ENCODE results near the gene PRKCZ.

DNA sequence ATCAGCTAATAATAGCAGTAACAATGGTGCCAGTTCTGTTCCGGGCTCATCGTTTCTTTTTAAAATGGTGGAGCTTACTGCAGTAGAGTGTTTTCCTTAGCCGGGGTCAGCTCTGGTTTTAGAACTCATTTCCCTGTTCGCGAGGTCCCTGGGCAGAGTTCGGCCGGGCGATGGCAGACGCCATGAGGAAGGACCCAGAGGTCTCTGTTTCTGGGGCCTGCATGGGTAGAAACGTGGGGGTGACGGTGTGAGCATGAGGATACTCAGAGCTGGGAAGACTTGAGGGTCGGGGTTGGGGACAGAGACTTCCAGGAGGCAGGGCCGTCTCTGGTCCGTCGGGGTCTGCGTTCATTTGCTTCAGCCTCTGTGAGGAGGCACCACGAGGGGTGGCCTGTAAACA lies 38.8 kb downstream of the PRKCZ start:
- TF ChIP-seq, protein P1, sequence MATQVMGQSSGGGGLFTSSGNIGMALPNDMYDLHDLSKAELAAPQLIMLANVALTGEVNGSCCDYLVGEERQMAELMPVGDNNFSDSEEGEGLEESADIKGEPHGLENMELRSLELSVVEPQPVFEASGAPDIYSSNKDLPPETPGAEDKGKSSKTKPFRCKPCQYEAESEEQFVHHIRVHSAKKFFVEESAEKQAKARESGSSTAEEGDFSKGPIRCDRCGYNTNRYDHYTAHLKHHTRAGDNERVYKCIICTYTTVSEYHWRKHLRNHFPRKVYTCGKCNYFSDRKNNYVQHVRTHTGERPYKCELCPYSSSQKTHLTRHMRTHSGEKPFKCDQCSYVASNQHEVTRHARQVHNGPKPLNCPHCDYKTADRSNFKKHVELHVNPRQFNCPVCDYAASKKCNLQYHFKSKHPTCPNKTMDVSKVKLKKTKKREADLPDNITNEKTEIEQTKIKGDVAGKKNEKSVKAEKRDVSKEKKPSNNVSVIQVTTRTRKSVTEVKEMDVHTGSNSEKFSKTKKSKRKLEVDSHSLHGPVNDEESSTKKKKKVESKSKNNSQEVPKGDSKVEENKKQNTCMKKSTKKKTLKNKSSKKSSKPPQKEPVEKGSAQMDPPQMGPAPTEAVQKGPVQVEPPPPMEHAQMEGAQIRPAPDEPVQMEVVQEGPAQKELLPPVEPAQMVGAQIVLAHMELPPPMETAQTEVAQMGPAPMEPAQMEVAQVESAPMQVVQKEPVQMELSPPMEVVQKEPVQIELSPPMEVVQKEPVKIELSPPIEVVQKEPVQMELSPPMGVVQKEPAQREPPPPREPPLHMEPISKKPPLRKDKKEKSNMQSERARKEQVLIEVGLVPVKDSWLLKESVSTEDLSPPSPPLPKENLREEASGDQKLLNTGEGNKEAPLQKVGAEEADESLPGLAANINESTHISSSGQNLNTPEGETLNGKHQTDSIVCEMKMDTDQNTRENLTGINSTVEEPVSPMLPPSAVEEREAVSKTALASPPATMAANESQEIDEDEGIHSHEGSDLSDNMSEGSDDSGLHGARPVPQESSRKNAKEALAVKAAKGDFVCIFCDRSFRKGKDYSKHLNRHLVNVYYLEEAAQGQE (IDR thresholded peaks at IDR 0.05; ENCODE audit: insufficient replicate concordance, low read depth), result no peak
- TF ChIP-seq, protein P2, sequence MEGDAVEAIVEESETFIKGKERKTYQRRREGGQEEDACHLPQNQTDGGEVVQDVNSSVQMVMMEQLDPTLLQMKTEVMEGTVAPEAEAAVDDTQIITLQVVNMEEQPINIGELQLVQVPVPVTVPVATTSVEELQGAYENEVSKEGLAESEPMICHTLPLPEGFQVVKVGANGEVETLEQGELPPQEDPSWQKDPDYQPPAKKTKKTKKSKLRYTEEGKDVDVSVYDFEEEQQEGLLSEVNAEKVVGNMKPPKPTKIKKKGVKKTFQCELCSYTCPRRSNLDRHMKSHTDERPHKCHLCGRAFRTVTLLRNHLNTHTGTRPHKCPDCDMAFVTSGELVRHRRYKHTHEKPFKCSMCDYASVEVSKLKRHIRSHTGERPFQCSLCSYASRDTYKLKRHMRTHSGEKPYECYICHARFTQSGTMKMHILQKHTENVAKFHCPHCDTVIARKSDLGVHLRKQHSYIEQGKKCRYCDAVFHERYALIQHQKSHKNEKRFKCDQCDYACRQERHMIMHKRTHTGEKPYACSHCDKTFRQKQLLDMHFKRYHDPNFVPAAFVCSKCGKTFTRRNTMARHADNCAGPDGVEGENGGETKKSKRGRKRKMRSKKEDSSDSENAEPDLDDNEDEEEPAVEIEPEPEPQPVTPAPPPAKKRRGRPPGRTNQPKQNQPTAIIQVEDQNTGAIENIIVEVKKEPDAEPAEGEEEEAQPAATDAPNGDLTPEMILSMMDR (IDR thresholded peaks at IDR 0.05; ENCODE audit: insufficient read depth, low read length), result no peak
- TF ChIP-seq POLR2AphosphoS5 (IDR thresholded peaks at IDR 0.05; ENCODE audit: low read depth), result no peak

All from HL-60 (cell line).